SK-N-SH (cell line): ENCODE results near the gene PLA2G7. TPM values are rescaled to one million over a fixed set of nuclear protein-coding genes. Genes with fewer than 3 reads are reported as not detected.

Experiments used
- CTCF ChIA-PET: fragments of 300-600, 350-600 bp; formaldehyde crosslinking; extraction: SDS; loops from one replicate; lab custom pipeline; 2021; lab: Yijun Ruan, JAX
- POLR2A ChIA-PET: fragments of 350-600 bp; sonication (Branson Sonifier 250); formaldehyde crosslinking; extraction: SDS; loops from one replicate; lab custom pipeline; 2020; ENCODE audit warnings: antibody characterized with exemption, inconsistent platforms; lab: Yijun Ruan, JAX
- DNase-seq: peaks from one replicate; pipeline ENCODE4 v3.0.0; 2012
- H2AFZ ChIP-seq: fragments of 200-600 bp; sonication (generic); 2 replicates; pipeline ENCODE4 v1.8.1; 2016; ENCODE audit warnings: antibody characterized with exemption, mild to moderate bottlenecking, low read depth
- H3F3A ChIP-seq: fragments of 200-600 bp; sonication (generic); replicated peaks from 2 replicates; pipeline ENCODE3; 2016; ENCODE audit warnings: antibody characterized with exemption, mild to moderate bottlenecking; ENCODE audit not compliant: insufficient read depth
- H3K27ac ChIP-seq, 2 experiments: fragments of 200-500 bp in 1 of 2; fragments of 200-600 bp in 1 of 2; sonication (Bioruptor generic) in 1 of 2; sonication (generic), shearing (Covaris generic) in 1 of 2; 2 replicates each; pipeline versions ENCODE4 v1.5.1 to v1.6.1; 2014 to 2016; ENCODE audit warnings: low read depth in 2 of 2, inconsistent platforms in 1 of 2, low read length in 1 of 2, mild to moderate bottlenecking in 1 of 2, mixed read lengths in 1 of 2
- H3K27me3 ChIP-seq: fragments of 200-600 bp; sonication (generic), shearing (Covaris generic); 2 replicates; pipeline ENCODE4 v1.6.1; 2016; ENCODE audit warnings: mixed run types; ENCODE audit not compliant: insufficient read depth
- H3K36me3 ChIP-seq, 2 experiments: fragments of 200-500 bp in 1 of 2; fragments of 200-600 bp in 1 of 2; sonication (Bioruptor generic) in 1 of 2; sonication (generic) in 1 of 2; replicated peaks in 1 of 2; 2 replicates each; pipeline versions ENCODE3 to v1.5.1; 2014 to 2016; ENCODE audit warnings: low read length in 1 of 2, mild to moderate bottlenecking in 1 of 2; ENCODE audit not compliant: insufficient read depth in 2 of 2, control insufficient read depth in 1 of 2
- H3K4me1 ChIP-seq, 2 experiments: fragments of 200-500 bp in 1 of 2; fragments of 200-600 bp in 1 of 2; sonication (Bioruptor generic) in 1 of 2; sonication (generic), shearing (Covaris generic) in 1 of 2; 2 replicates each; pipeline versions ENCODE4 v1.5.1 to v1.6.1; 2014 to 2016; ENCODE audit warnings: low read depth in 1 of 2, low read length in 1 of 2, mixed run types in 1 of 2; ENCODE audit not compliant: insufficient read depth in 2 of 2, control insufficient read depth in 1 of 2
- H3K4me2 ChIP-seq: fragments of 200-600 bp; sonication (generic), shearing (Covaris generic); 2 replicates; pipeline ENCODE4 v1.6.1; 2017; ENCODE audit warnings: mixed run types
- H3K4me3 ChIP-seq, 2 experiments: fragments of 200-500 bp in 1 of 2; fragments of 200-600 bp in 1 of 2; sonication (Bioruptor generic) in 1 of 2; sonication (generic), shearing (Covaris generic) in 1 of 2; 2 replicates each; pipeline versions ENCODE4 v1.5.1 to v1.8.1; 2014 to 2016; ENCODE audit warnings: low read depth in 2 of 2, inconsistent platforms in 1 of 2, low read length in 1 of 2, mild to moderate bottlenecking in 1 of 2, mixed read lengths in 1 of 2, moderate library complexity in 1 of 2
- H3K79me2 ChIP-seq: fragments of 200-600 bp; sonication (generic); 2 replicates; pipeline ENCODE4 v1.8.1; 2017; ENCODE audit warnings: mild to moderate bottlenecking; ENCODE audit not compliant: insufficient read depth
- H3K9ac ChIP-seq: fragments of 200-600 bp; sonication (generic); 2 replicates; pipeline ENCODE4 v1.6.1; 2017; ENCODE audit warnings: mixed run types
- H3K9me2 ChIP-seq: fragments of 200-600 bp; sonication (generic); 2 replicates; pipeline ENCODE4 v1.6.1; 2017; ENCODE audit warnings: mixed run types
- H3K9me3 ChIP-seq: fragments of 200-600 bp; sonication (generic); 2 replicates; pipeline ENCODE4 v1.6.1; 2017; ENCODE audit warnings: mixed run types, mild to moderate bottlenecking, moderate library complexity
- H4K20me1 ChIP-seq: fragments of 200-600 bp; sonication (generic); 2 replicates; pipeline ENCODE4 v1.6.1; 2017; ENCODE audit warnings: mild to moderate bottlenecking, mixed run types; ENCODE audit not compliant: insufficient read depth
- ELF1 ChIP-seq: IDR thresholded peaks from 2 replicates; pipeline ENCODE4 v1.4.0; 2012
- EP300 ChIP-seq, 2 experiments: IDR thresholded peaks; 2 replicates each; pipeline versions ENCODE4 v1.4.0 to v1.6.1; 2012; ENCODE audit warnings: borderline replicate concordance in 1 of 2, low read depth in 1 of 2, low read length in 1 of 2
- FOXJ3 ChIP-seq: sonication (generic); formaldehyde crosslinking; IDR thresholded peaks from 2 replicates; pipeline ENCODE4 v1.5.1; 2020; ENCODE audit warnings: mild to moderate bottlenecking, missing genetic modification reagents
- FOXM1 ChIP-seq: IDR thresholded peaks from 2 replicates; pipeline ENCODE4 v1.4.0; 2012; ENCODE audit warnings: low read depth, mild to moderate bottlenecking
- GATA2 ChIP-seq: sonication (generic); formaldehyde crosslinking; IDR thresholded peaks from 2 replicates; pipeline ENCODE4 v1.5.0; 2020; ENCODE audit warnings: mild to moderate bottlenecking, missing genetic modification reagents
- MXI1 ChIP-seq: IDR thresholded peaks from 2 replicates; pipeline ENCODE4 v1.6.1; 2012; ENCODE audit warnings: mild to moderate bottlenecking, low read depth, low read length, improper control_type of control experiment
- POLR2AphosphoS5 ChIP-seq: IDR thresholded peaks from 2 replicates; pipeline ENCODE4 v1.6.1; 2012; ENCODE audit warnings: low read depth, low read length
- RFX5 ChIP-seq: IDR thresholded peaks from 2 replicates; pipeline ENCODE4 v1.6.1; 2012; ENCODE audit warnings: mild to moderate bottlenecking, improper control_type of control experiment, low read length
- RXRA ChIP-seq: IDR thresholded peaks from 2 replicates; pipeline ENCODE4 v1.4.0; 2012; ENCODE audit warnings: low read depth, mild to moderate bottlenecking, borderline replicate concordance
- TAF1 ChIP-seq: IDR thresholded peaks from 2 replicates; pipeline ENCODE4 v1.6.1; 2012; ENCODE audit warnings: low read depth, mild to moderate bottlenecking, low read length, moderate library complexity, borderline replicate concordance
- TEAD4 ChIP-seq: IDR thresholded peaks from 2 replicates; pipeline ENCODE4 v1.4.0; 2012; ENCODE audit warnings: mild to moderate bottlenecking, borderline replicate concordance; ENCODE audit not compliant: insufficient read depth
- WGBS: methylation state at CpG from one replicate; pipeline ENCODE4 v1.1.6; 2017; ENCODE audit warnings: low lambda C conversion rate; 5-methylcytosine and 5-hydroxymethylcytosine counted together
- polyA plus RNA-seq, 3 experiments: library from polyadenylated mRNA; depleted of rRNA; stranded (reverse); fragments of >200 nt; gene quantifications; 2 replicates each; pipeline ENCODE4 v1.2.3, GENCODE V29; 2012
- TF ChIP-seq, protein P1 (sequence below): IDR thresholded peaks from 2 replicates; pipeline ENCODE4 v1.4.0; 2012; ENCODE audit warnings: low read depth
- TF ChIP-seq, protein P2 (sequence below): IDR thresholded peaks from 2 replicates; pipeline ENCODE4; 2012
- TF ChIP-seq, protein P3 (sequence below): fragments of 150-350 bp; IDR thresholded peaks from 2 replicates; pipeline ENCODE4 v1.6.1; 2017; ENCODE audit warnings: antibody characterized with exemption, low read length, low read depth, borderline replicate concordance
- TF ChIP-seq, protein P4 (sequence below): IDR thresholded peaks from 2 replicates; pipeline ENCODE4 v1.6.1; 2012; ENCODE audit warnings: mild to moderate bottlenecking, low read depth, low read length, moderate library complexity

PLA2G7 gene
- polyA plus RNA-seq, 1 of the 3 experiments (the other 2 are of a cell fraction): not detected

DNA sequence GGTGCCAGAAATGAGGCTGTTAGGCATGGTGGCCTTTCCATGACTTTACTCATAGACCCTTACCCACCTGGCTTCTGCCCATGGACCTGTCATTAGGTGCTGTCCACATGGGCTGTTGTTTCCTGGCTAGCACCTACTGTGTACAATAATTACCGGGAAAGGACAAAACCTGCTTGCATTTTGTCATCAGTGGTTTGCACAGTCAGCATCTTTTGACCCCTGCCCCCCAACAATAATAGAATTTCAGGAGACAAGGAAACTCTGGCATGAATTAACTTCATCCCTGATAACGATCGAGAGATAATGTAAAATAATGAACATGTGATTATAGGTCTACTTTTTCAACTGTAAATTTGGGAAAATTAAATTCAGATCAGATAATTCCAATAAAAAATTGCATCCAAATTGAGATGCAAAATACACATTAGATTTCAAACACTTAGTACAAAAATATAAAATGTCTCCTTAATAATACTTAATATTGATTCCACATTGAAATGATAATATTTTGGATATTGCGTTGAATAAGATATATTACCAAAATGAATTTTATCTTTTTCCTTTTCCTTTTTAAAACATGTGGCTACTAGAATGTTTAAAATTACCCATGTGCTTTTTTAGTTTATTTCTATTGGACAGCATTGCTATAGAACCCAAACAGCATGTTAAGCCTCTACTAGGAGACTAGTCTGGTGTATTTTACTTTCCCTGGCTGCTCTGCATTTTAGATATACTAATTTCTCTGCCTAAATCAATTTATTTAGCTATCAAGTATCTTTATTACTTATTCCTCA, 24.0 kb upstream of the PLA2G7 start:
- no peaks in the 10 kb centered on the region for H3K9me3 ChIP-seq
- no peaks in the 10 kb centered on the region for H3F3A ChIP-seq
- no peaks in the 10 kb centered on the region; the same call in 1 of the 2 replicates for H3K27me3 ChIP-seq
- no peak for DNase-seq
- H3K9me2 ChIP-seq: no peaks in the 10 kb centered on the region
- TF ChIP-seq FOXJ3 (CRISPR knock-in tag) (no peak), RXRA (no peak), ELF1 (no peak), MXI1 (no peak), POLR2AphosphoS5 (no peak), RFX5 (no peak), TAF1 (no peak), EP300 (IDR thresholded peaks at IDR 0.05; ENCODE audit: borderline replicate concordance in 1 of 2, low read depth in 1 of 2, low read length in 1 of 2) (no peak)
- TF ChIP-seq, protein P1, sequence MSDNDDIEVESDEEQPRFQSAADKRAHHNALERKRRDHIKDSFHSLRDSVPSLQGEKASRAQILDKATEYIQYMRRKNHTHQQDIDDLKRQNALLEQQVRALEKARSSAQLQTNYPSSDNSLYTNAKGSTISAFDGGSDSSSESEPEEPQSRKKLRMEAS: no peak
- TF ChIP-seq, protein P2, sequence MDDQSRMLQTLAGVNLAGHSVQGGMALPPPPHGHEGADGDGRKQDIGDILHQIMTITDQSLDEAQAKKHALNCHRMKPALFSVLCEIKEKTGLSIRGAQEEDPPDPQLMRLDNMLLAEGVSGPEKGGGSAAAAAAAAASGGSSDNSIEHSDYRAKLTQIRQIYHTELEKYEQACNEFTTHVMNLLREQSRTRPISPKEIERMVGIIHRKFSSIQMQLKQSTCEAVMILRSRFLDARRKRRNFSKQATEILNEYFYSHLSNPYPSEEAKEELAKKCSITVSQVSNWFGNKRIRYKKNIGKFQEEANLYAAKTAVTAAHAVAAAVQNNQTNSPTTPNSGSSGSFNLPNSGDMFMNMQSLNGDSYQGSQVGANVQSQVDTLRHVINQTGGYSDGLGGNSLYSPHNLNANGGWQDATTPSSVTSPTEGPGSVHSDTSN: no peak
- TF ChIP-seq, protein P3, sequence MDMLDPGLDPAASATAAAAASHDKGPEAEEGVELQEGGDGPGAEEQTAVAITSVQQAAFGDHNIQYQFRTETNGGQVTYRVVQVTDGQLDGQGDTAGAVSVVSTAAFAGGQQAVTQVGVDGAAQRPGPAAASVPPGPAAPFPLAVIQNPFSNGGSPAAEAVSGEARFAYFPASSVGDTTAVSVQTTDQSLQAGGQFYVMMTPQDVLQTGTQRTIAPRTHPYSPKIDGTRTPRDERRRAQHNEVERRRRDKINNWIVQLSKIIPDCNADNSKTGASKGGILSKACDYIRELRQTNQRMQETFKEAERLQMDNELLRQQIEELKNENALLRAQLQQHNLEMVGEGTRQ: no peak
- H3K4me3 ChIP-seq: no peak overlapping the region
- WGBS: 4% methylated on average over 4 of the region's 4 CpGs
- POLR2A ChIA-PET: no interaction called here
- H3K36me3 ChIP-seq: no peaks in the 10 kb centered on the region
- CTCF ChIA-PET: no interaction called here
- no peaks in the 10 kb centered on the region for H4K20me1 ChIP-seq
- no peak overlapping the region for H3K9ac ChIP-seq
- H3K27ac ChIP-seq: no peak overlapping the region
- no peaks in the 10 kb centered on the region for H3K4me1 ChIP-seq
- no peak overlapping the region for H2AFZ ChIP-seq
- no peak overlapping the region for H3K4me2 ChIP-seq
- H3K79me2 ChIP-seq: no peaks in the 10 kb centered on the region

DNA sequence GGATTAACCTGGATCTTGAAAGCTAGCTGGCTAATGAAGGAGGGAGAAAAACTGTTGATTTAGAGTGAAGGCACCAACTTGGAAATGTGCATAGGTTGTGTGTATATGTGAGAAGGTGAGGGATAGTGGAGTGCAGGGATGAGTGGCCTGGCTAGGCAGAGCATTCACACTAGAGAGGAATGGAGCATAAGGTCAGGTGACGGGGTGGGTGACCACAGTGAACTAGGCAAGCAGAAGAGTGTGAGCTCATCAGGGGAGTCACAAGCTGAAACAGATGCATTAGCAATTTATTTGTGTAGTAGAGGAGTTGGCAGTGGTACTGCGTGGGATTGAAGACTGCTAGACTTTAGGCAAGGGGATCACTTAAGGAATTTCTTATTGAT, 22.0 kb upstream of the PLA2G7 start:
- H4K20me1 ChIP-seq: no peaks in the 10 kb centered on the region

More for the DNA sequence above, 22.0 kb upstream of the PLA2G7 start:
- 2% methylated on average over 2 of the region's 2 CpGs for WGBS
- ChIA-PET CTCF (no interaction called here), POLR2A (no interaction called here)
- TF ChIP-seq RXRA (no peak), TEAD4 (no peak), FOXM1 (no peak), ELF1 (no peak), GATA2 (CRISPR knock-in tag) (no peak)
- TF ChIP-seq, protein P4, sequence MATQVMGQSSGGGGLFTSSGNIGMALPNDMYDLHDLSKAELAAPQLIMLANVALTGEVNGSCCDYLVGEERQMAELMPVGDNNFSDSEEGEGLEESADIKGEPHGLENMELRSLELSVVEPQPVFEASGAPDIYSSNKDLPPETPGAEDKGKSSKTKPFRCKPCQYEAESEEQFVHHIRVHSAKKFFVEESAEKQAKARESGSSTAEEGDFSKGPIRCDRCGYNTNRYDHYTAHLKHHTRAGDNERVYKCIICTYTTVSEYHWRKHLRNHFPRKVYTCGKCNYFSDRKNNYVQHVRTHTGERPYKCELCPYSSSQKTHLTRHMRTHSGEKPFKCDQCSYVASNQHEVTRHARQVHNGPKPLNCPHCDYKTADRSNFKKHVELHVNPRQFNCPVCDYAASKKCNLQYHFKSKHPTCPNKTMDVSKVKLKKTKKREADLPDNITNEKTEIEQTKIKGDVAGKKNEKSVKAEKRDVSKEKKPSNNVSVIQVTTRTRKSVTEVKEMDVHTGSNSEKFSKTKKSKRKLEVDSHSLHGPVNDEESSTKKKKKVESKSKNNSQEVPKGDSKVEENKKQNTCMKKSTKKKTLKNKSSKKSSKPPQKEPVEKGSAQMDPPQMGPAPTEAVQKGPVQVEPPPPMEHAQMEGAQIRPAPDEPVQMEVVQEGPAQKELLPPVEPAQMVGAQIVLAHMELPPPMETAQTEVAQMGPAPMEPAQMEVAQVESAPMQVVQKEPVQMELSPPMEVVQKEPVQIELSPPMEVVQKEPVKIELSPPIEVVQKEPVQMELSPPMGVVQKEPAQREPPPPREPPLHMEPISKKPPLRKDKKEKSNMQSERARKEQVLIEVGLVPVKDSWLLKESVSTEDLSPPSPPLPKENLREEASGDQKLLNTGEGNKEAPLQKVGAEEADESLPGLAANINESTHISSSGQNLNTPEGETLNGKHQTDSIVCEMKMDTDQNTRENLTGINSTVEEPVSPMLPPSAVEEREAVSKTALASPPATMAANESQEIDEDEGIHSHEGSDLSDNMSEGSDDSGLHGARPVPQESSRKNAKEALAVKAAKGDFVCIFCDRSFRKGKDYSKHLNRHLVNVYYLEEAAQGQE: no peak
- no peaks in the 10 kb centered on the region for H3K4me1 ChIP-seq
- H3K9me2 ChIP-seq: no peaks in the 10 kb centered on the region
- H3K4me2 ChIP-seq: no peak overlapping the region
- H3K9ac ChIP-seq: no peak overlapping the region
- H3F3A ChIP-seq: no peaks in the 10 kb centered on the region
- H3K4me3 ChIP-seq: no peak overlapping the region
- no peaks in the 10 kb centered on the region for H3K9me3 ChIP-seq
- no peaks in the 10 kb centered on the region for H3K79me2 ChIP-seq
- H3K27me3 ChIP-seq: no peaks in the 10 kb centered on the region; the same call in 1 of the 2 replicates
- H2AFZ ChIP-seq: no peak overlapping the region
- DNase-seq: no peak
- H3K27ac ChIP-seq: no peak overlapping the region
- no peaks in the 10 kb centered on the region for H3K36me3 ChIP-seq
